ENCODE data around the gene PRDM16. TPM values are rescaled to one million over a fixed set of nuclear protein-coding genes. Genes with fewer than 3 reads are reported as not detected.

Gene PRDM16
- total RNA-seq, 1 experiment from 2014 or later = 5.3 TPM

DNA sequence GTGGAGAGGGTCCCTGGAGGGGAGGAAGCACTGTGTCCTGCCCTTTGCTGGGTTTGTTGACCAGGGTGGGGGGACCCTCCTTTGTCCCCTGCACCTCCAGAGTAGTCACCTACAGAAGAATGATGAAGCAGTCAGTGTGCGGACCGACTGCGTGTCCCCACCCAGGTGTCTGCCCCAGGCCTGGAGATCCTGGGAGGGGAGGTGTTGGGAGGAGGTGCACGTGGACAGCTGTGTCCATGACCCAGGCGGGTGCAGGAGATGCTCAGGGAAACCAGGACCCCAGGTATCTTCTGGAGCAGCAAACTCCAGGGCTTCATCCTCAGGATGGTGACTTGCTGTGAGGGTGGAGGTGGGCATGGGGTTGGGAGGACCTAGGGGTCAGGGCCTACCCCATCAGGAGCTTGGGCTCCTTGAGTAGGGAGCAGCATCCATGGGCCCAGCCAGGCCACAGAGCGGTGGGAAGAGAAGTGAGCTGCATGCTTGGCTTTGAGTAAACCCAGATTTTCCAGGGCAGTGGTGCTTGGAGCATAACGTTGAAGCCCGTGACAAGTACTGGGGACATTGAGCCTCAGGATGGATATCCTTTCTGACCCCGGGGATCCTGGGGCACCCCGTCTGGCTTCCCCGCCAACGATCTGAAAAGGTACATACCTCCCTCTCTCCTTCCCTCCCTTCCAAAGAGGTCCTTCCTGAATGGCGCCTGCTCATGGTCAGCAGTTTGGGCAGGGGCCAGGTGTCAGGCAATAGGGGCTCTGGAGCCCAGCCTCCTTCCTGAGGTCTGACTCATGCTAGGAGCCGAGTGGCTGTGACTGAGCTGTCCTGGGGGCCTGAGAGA lies 34.1 kb upstream of the PRDM16 start:
- H3K4me3 ChIP-seq (ENCODE audit: low read depth, low read length) = no peak overlapping the region
- no peaks in the 10 kb centered on the region for H3K36me3 Mint-ChIP-seq (ENCODE audit: insufficient read depth, unreplicated experiment)
- H3K4me1 ChIP-seq = no peaks in the 10 kb centered on the region
- POLR2A ChIA-PET = no interaction called here
- no peaks in the 10 kb centered on the region for H3K9me3 ChIP-seq
- no peak overlapping the region for H3K4me3 Mint-ChIP-seq (ENCODE audit: unreplicated experiment)
- H3K9me3 Mint-ChIP-seq (ENCODE audit: unreplicated experiment) = no peaks in the 10 kb centered on the region
- DNase-seq = no peak
- no peak overlapping the region for H3K27ac Mint-ChIP-seq (ENCODE audit: unreplicated experiment)
- H3K27me3 Mint-ChIP-seq (ENCODE audit: insufficient read depth, unreplicated experiment) = peaks cover 14% of the 10 kb centered on the region
- H3K36me3 ChIP-seq (ENCODE audit: control insufficient read depth, insufficient read depth, low read length) = no peaks in the 10 kb centered on the region
- H3K4me1 Mint-ChIP-seq (ENCODE audit: low read depth, unreplicated experiment) = no peaks in the 10 kb centered on the region
- TF ChIP-seq, protein P1, sequence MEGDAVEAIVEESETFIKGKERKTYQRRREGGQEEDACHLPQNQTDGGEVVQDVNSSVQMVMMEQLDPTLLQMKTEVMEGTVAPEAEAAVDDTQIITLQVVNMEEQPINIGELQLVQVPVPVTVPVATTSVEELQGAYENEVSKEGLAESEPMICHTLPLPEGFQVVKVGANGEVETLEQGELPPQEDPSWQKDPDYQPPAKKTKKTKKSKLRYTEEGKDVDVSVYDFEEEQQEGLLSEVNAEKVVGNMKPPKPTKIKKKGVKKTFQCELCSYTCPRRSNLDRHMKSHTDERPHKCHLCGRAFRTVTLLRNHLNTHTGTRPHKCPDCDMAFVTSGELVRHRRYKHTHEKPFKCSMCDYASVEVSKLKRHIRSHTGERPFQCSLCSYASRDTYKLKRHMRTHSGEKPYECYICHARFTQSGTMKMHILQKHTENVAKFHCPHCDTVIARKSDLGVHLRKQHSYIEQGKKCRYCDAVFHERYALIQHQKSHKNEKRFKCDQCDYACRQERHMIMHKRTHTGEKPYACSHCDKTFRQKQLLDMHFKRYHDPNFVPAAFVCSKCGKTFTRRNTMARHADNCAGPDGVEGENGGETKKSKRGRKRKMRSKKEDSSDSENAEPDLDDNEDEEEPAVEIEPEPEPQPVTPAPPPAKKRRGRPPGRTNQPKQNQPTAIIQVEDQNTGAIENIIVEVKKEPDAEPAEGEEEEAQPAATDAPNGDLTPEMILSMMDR (IDR thresholded peaks at IDR 0.05; ENCODE audit: insufficient read depth in 1 of 2, low read depth in 1 of 2, low read length in 1 of 2, severe bottlenecking in 1 of 2, unreplicated experiment in 1 of 2) = no peak
- H3K27me3 ChIP-seq (replicated peaks; ENCODE audit: control insufficient read depth, insufficient read depth, low read length) = no peaks in the 10 kb centered on the region
- CTCF ChIA-PET = no interaction called here
- intact Hi-C loops (cut with micrococcal nuclease; ENCODE audit: unreplicated experiment) = no loop called here
- BruUV-seq (replicated peaks) = no TSS peak

- ChIA-PET POLR2A (no interaction called here), CTCF (no interaction called here)
- Mint-ChIP-seq H3K36me3 (ENCODE audit: insufficient read depth, unreplicated experiment) (no peaks in the 10 kb centered on the region), H3K4me3 (ENCODE audit: unreplicated experiment) (no peak overlapping the region), H3K27me3 (ENCODE audit: insufficient read depth, unreplicated experiment) (peaks cover 14% of the 10 kb centered on the region), H3K27ac (ENCODE audit: unreplicated experiment) (no peak overlapping the region), H3K9me3 (ENCODE audit: unreplicated experiment) (no peaks in the 10 kb centered on the region), H3K4me1 (ENCODE audit: low read depth, unreplicated experiment) (no peaks in the 10 kb centered on the region)
- Histone ChIP-seq H3K4me1 (no peaks in the 10 kb centered on the region), H3K9me3 (no peaks in the 10 kb centered on the region), H3K36me3 (ENCODE audit: control insufficient read depth, insufficient read depth, low read length) (no peaks in the 10 kb centered on the region), H3K4me3 (ENCODE audit: low read depth, low read length) (no peak overlapping the region), H3K27me3 (replicated peaks; ENCODE audit: control insufficient read depth, insufficient read depth, low read length) (no peaks in the 10 kb centered on the region)
- TF ChIP-seq, protein P1 (IDR thresholded peaks at IDR 0.05; ENCODE audit: insufficient read depth in 1 of 2, low read depth in 1 of 2, low read length in 1 of 2, severe bottlenecking in 1 of 2, unreplicated experiment in 1 of 2) = no peak
- intact Hi-C loops (cut with micrococcal nuclease; ENCODE audit: unreplicated experiment) = no loop called here
- no peak for DNase-seq
- BruUV-seq (replicated peaks) = no TSS peak
Observed at GRCh38 chr1:3035563-3036446, 33.2 kb upstream of the PRDM16 start.

GRCh38 chr1:3036447-3037280 lies 32.3 kb upstream of the PRDM16 start:
- Mint-ChIP-seq H3K27me3 (ENCODE audit: insufficient read depth, unreplicated experiment) (peaks cover 14% of the 10 kb centered on the region), H3K4me1 (ENCODE audit: low read depth, unreplicated experiment) (no peaks in the 10 kb centered on the region), H3K4me3 (ENCODE audit: unreplicated experiment) (no peak overlapping the region), H3K27ac (ENCODE audit: unreplicated experiment) (no peak overlapping the region), H3K36me3 (ENCODE audit: insufficient read depth, unreplicated experiment) (no peaks in the 10 kb centered on the region), H3K9me3 (ENCODE audit: unreplicated experiment) (no peaks in the 10 kb centered on the region)
- Histone ChIP-seq H3K36me3 (ENCODE audit: control insufficient read depth, insufficient read depth, low read length) (no peaks in the 10 kb centered on the region), H3K27me3 (replicated peaks; ENCODE audit: control insufficient read depth, insufficient read depth, low read length) (no peaks in the 10 kb centered on the region), H3K4me3 (ENCODE audit: low read depth, low read length) (no peak overlapping the region), H3K4me1 (no peaks in the 10 kb centered on the region), H3K9me3 (no peaks in the 10 kb centered on the region)
- intact Hi-C loops (cut with micrococcal nuclease; ENCODE audit: unreplicated experiment) = no loop called here
- TF ChIP-seq, protein P1 (IDR thresholded peaks at IDR 0.05; ENCODE audit: insufficient read depth in 1 of 2, low read depth in 1 of 2, low read length in 1 of 2, severe bottlenecking in 1 of 2, unreplicated experiment in 1 of 2) = no peak
- ChIA-PET POLR2A (no interaction called here), CTCF (no interaction called here)
- DNase-seq = no peak
- BruUV-seq (replicated peaks) = no TSS peak
